Neural crest cell (in vitro differentiated cells): ENCODE measurements around the gene DHH. TPM values are rescaled to one million over a fixed set of nuclear protein-coding genes. Genes with fewer than 3 reads are reported as not detected.
"Not testable (repeated sequence)": the region's sequence is repeated elsewhere in the genome, so short reads cannot be mapped to it uniquely, and the experiment has no call there.

ENCODE experiments used
- DNase-seq: peaks from one replicate; pipeline ENCODE4 v3.0.0; 2021; ENCODE audit warnings: low read depth, mixed read lengths, low spot score
- H3K27ac Mint-ChIP-seq: one replicate; pipeline ENCODE4 v1.8.0; 2021; ENCODE audit warnings: mild to moderate bottlenecking, mixed read lengths; ENCODE audit not compliant: unreplicated experiment
- H3K27me3 Mint-ChIP-seq: 2 replicates; pipeline ENCODE4 v1.8.0; 2021; ENCODE audit warnings: low read depth, mild to moderate bottlenecking, mixed read lengths
- H3K36me3 Mint-ChIP-seq: 2 replicates; pipeline ENCODE4 v1.8.0; 2021; ENCODE audit warnings: low read depth, mild to moderate bottlenecking, mixed read lengths
- H3K4me1 Mint-ChIP-seq: 2 replicates; pipeline ENCODE4 v1.8.0; 2021; ENCODE audit warnings: mixed read lengths
- H3K4me3 Mint-ChIP-seq: one replicate; pipeline ENCODE4 v1.8.0; 2021; ENCODE audit warnings: mild to moderate bottlenecking, mixed read lengths
- H3K9me3 Mint-ChIP-seq: 2 replicates; pipeline ENCODE4 v1.8.0; 2021; ENCODE audit warnings: mixed read lengths
- long read RNA-seq: library from polyadenylated mRNA; unstranded; transcript quantifications from one replicate; pipeline ENCODE4 v2.0.0, GENCODE V29; 2020
- total RNA-seq: library from RNA; stranded (reverse); gene quantifications from 2 replicates; pipeline ENCODE4 v1.2.1, GENCODE V29; 2021
- TF ChIP-seq, protein P1 (sequence below): fragments of 200-600 bp; sonication (generic); conservative IDR thresholded peaks from 2 replicates; pipeline ENCODE4 v1.5.0; 2021; ENCODE audit warnings: antibody characterized with exemption, mild to moderate bottlenecking

DHH gene
- 1.5 TPM in 2 replicates for total RNA-seq
- long read RNA-seq, partial matches to known transcripts: 0 of 1 reads
- long read RNA-seq, other reads (novel, unspliced or antisense): 1 of 1 reads

- DNase-seq: peak; percentile 30
- TF ChIP-seq, protein P1, sequence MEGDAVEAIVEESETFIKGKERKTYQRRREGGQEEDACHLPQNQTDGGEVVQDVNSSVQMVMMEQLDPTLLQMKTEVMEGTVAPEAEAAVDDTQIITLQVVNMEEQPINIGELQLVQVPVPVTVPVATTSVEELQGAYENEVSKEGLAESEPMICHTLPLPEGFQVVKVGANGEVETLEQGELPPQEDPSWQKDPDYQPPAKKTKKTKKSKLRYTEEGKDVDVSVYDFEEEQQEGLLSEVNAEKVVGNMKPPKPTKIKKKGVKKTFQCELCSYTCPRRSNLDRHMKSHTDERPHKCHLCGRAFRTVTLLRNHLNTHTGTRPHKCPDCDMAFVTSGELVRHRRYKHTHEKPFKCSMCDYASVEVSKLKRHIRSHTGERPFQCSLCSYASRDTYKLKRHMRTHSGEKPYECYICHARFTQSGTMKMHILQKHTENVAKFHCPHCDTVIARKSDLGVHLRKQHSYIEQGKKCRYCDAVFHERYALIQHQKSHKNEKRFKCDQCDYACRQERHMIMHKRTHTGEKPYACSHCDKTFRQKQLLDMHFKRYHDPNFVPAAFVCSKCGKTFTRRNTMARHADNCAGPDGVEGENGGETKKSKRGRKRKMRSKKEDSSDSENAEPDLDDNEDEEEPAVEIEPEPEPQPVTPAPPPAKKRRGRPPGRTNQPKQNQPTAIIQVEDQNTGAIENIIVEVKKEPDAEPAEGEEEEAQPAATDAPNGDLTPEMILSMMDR: no peak
- Mint-ChIP-seq H3K36me3 (peaks cover 3% of the 10 kb centered on the region), H3K9me3 (no peaks in the 10 kb centered on the region), H3K27ac (no peak within 1 kb of the TSS), H3K4me1 (peaks cover 51% of the 10 kb centered on the region), H3K27me3 (peaks cover 58% of the 10 kb centered on the region), H3K4me3 (peak within 1 kb of the TSS; percentile 89)
These were observed at the start of gene DHH for GRCh38 chr12:49094160-49094974. Gene DHH (minus strand): TSS chr12:49094801. CDS start chr12:49094512, 289 bp downstream.

DNA sequence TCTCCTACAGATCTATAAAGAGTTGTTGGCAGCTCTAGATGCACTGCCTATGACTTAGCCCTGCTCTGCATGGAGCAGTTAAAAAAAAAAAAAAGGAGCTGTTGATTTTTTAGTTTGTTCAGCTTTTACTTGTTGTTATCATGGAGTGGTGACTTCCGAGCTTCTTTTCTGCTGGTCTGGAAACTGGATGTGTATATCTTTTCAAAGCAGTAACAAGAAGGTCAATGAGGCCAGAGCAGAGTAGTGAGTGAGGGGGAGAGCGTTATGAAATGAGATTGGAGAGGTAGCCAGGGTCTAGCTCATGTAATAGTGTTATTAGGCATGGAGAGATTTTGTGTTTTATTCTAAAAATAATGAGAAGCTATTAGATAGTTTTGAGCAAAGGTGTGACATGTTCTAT lies 49.8 kb upstream of the DHH start:
- Mint-ChIP-seq H3K9me3 (no peaks in the 10 kb centered on the region), H3K27me3 (no peaks in the 10 kb centered on the region)
- TF ChIP-seq, protein P1: no peak

GRCh38 chr12:49138999-49139398 lies 44.4 kb upstream of the DHH start:
- no peaks in the 10 kb centered on the region for H3K9me3 Mint-ChIP-seq
- TF ChIP-seq, protein P1: no peak
- no peak for DNase-seq
- H3K4me3 Mint-ChIP-seq: no peak overlapping the region
- peaks cover 7% of the 10 kb centered on the region for H3K4me1 Mint-ChIP-seq
- no peak overlapping the region for H3K27ac Mint-ChIP-seq
- H3K27me3 Mint-ChIP-seq: no peaks in the 10 kb centered on the region
- H3K36me3 Mint-ChIP-seq: no peaks in the 10 kb centered on the region

More for the DNA sequence above, 49.8 kb upstream of the DHH start:
- H3K4me1 Mint-ChIP-seq: no peaks in the 10 kb centered on the region
- no peak overlapping the region for H3K4me3 Mint-ChIP-seq
- DNase-seq: no peak
- H3K27ac Mint-ChIP-seq: no peak overlapping the region
- H3K36me3 Mint-ChIP-seq: no peaks in the 10 kb centered on the region

DNA sequence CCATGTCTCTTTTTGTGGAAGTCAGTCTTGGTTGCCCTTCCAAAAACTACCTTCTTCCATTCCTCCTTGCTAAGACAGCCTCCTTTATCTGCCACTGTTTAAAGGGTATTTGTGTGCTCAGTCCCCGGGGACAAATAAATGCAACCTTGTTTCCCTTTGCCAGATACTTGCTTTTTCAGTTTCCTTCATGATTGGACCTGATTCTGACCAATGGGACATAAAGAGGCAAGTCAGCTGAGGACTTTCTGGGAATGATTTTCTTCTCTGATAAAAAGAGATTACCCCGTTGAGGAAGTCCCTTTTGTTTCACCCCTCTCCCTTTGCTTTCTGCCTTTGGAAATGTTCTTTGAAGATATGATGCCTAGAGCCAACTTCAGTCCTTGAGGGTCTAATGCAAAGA lies 44.0 kb upstream of the DHH start:
- Mint-ChIP-seq H3K4me1 (peaks cover 10% of the 10 kb centered on the region), H3K27ac (no peak overlapping the region), H3K4me3 (peak overlapping the region; percentile 9), H3K36me3 (no peaks in the 10 kb centered on the region), H3K9me3 (no peaks in the 10 kb centered on the region), H3K27me3 (no peaks in the 10 kb centered on the region)
- no peak for DNase-seq
- TF ChIP-seq, protein P1: no peak

- Mint-ChIP-seq H3K36me3 (no peaks in the 10 kb centered on the region), H3K27ac (no peak overlapping the region), H3K27me3 (no peaks in the 10 kb centered on the region), H3K9me3 (no peaks in the 10 kb centered on the region), H3K4me3 (no peak overlapping the region), H3K4me1 (peaks cover 18% of the 10 kb centered on the region)
- DNase-seq: no peak
- TF ChIP-seq, protein P1: no peak
These were observed 42.9 kb upstream of the DHH start for GRCh38 chr12:49137476-49137875.

DNA sequence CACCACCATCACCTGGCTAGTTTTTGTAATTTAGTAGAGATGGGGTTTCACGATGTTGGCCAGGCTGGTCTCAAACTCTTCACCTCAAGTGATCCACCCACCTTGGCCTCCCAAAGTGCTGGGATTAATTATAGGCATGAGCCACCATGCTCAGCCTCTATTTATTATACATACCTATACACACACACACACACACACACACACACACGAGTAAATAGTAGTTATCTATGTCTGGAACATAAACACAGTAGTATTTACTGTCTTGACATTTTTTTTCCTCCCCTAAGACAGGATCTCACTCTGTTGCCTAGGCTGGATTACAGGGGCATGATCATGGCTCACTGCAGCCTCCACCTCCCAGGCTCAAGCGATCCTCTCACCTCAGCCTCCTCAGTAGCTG lies 42.4 kb upstream of the DHH start:
- not testable (repeated sequence) for H3K9me3 Mint-ChIP-seq, H3K36me3 Mint-ChIP-seq, H3K4me3 Mint-ChIP-seq, H3K27me3 Mint-ChIP-seq, H3K27ac Mint-ChIP-seq, DNase-seq
- peaks cover 22% of the 10 kb centered on the region for H3K4me1 Mint-ChIP-seq
